ENCODE measurements around the gene CDC42EP2. TPM values are rescaled to one million over a fixed set of nuclear protein-coding genes. Genes with fewer than 3 reads are reported as not detected.

Gene CDC42EP2
- polyA plus RNA-seq, 1 of the 3 experiments (the other 2 are of a cell fraction), result 8.1 TPM

- no peaks in the 10 kb centered on the region for H3K79me2 ChIP-seq (ENCODE audit: insufficient read depth)
- H4K20me1 ChIP-seq (ENCODE audit: insufficient read depth), result no peaks in the 10 kb centered on the region
- no peaks in the 10 kb centered on the region for H3K27me3 ChIP-seq (ENCODE audit: insufficient read depth)
- H2AFZ ChIP-seq (ENCODE audit: low read depth), result no peak overlapping the region
- H3K4me3 ChIP-seq (ENCODE audit: low read depth in 2 of 2, low read length in 1 of 2), result no peak overlapping the region
- WGBS (ENCODE audit: low lambda C conversion rate), result 97% methylated on average over 2 of the region's 5 CpGs
- H3K9me2 ChIP-seq, result no peaks in the 10 kb centered on the region
- no peak for TF ChIP-seq NFIC (IDR thresholded peaks at IDR 0.05; ENCODE audit: borderline replicate concordance)
- POLR2A ChIA-PET, result no interaction called here
- no peaks in the 10 kb centered on the region for H3K9me3 ChIP-seq
- H3K36me3 ChIP-seq (replicated peaks in 1 of 2; ENCODE audit: control insufficient read depth in 1 of 2, insufficient read depth in 2 of 2, low read length in 1 of 2), result no peaks in the 10 kb centered on the region
- peaks cover 6 to 25% of the 10 kb centered on the region in 2 experiments; a peak in 2 of 4 replicates for H3K4me1 ChIP-seq (ENCODE audit: control insufficient read depth in 1 of 2, insufficient read depth in 2 of 2, low read depth in 1 of 2, low read length in 1 of 2)
- H3K4me2 ChIP-seq, result no peak overlapping the region
- H3K27ac ChIP-seq (ENCODE audit: low read depth in 2 of 2, low read length in 1 of 2), result no peak overlapping the region
- H3F3A ChIP-seq (replicated peaks; ENCODE audit: insufficient read depth), result peaks cover 20% of the 10 kb centered on the region
- H3K9ac ChIP-seq, result no peak overlapping the region
- CTCF ChIA-PET, result interaction anchor here (0.7 to 1.2 kb wide), 3 partner anchors 21 to 1502 kb away, joined by 3 to 5 read pairs (median 5); no protein-coding TSS in a partner anchor
- no peak for DNase-seq
Measured at GRCh38 chr11:65309006-65309405, 5.7 kb upstream of the CDC42EP2 start.

DNA sequence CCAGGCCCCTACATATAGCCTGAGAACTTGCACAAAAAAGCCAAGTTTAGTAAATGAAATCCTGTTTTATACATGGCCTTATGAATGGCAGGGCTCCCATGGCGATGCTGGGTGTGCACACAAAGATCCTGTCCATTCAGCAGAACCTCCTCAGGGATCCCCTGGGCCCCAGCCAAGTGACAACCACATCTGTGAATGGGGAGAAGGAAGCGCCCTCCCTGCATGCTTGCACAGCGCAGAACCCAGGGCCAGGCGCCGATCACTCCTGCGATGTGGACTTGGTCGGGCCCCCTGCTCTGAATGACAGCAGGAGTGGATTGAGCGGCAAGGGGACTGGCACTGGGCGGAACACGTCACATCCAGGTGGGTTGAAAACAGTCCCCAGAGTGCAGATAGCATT lies 4.5 kb upstream of the CDC42EP2 start:
- Histone ChIP-seq H3K36me3 (replicated peaks in 1 of 2; ENCODE audit: control insufficient read depth in 1 of 2, insufficient read depth in 2 of 2, low read length in 1 of 2) (no peaks in the 10 kb centered on the region), H3F3A (replicated peaks; ENCODE audit: insufficient read depth) (peaks cover 21% of the 10 kb centered on the region), H3K9ac (no peak overlapping the region), H3K27me3 (ENCODE audit: insufficient read depth) (no peaks in the 10 kb centered on the region), H3K9me2 (no peaks in the 10 kb centered on the region), H3K79me2 (ENCODE audit: insufficient read depth) (no peaks in the 10 kb centered on the region; the same call in 1 of the 2 replicates), H4K20me1 (ENCODE audit: insufficient read depth) (no peaks in the 10 kb centered on the region), H3K4me1 (ENCODE audit: control insufficient read depth in 1 of 2, insufficient read depth in 2 of 2, low read depth in 1 of 2, low read length in 1 of 2) (peaks cover 10 to 28% of the 10 kb centered on the region in 2 experiments; a peak in 2 of 4 replicates), H3K4me3 (ENCODE audit: low read depth in 2 of 2, low read length in 1 of 2) (no peak overlapping the region), H3K9me3 (no peaks in the 10 kb centered on the region), H3K27ac (ENCODE audit: low read depth in 2 of 2, low read length in 1 of 2) (no peak overlapping the region; a peak in 1 of 4 replicates), H3K4me2 (no peak overlapping the region), H2AFZ (ENCODE audit: low read depth) (no peak overlapping the region)
- no peak for TF ChIP-seq FOSL2 (IDR thresholded peaks at IDR 0.05; ENCODE audit: borderline replicate concordance, low read depth)
- TF ChIP-seq, protein P1, sequence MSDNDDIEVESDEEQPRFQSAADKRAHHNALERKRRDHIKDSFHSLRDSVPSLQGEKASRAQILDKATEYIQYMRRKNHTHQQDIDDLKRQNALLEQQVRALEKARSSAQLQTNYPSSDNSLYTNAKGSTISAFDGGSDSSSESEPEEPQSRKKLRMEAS (IDR thresholded peaks at IDR 0.05; ENCODE audit: low read depth), result no peak
- no peak for TF ChIP-seq GABPA (IDR thresholded peaks at IDR 0.05; ENCODE audit: low read depth)
- TF ChIP-seq MEF2A (IDR thresholded peaks at IDR 0.05; ENCODE audit: borderline replicate concordance, low read depth), result no peak
- no peak for TF ChIP-seq POLR2AphosphoS5 (IDR thresholded peaks at IDR 0.05; ENCODE audit: low read depth, low read length)
- TF ChIP-seq TCF12 (IDR thresholded peaks at IDR 0.05), result no peak
- TF ChIP-seq NRF1 (IDR thresholded peaks at IDR 0.05; ENCODE audit: low read depth, low read length), result no peak
- TF ChIP-seq, protein P2, sequence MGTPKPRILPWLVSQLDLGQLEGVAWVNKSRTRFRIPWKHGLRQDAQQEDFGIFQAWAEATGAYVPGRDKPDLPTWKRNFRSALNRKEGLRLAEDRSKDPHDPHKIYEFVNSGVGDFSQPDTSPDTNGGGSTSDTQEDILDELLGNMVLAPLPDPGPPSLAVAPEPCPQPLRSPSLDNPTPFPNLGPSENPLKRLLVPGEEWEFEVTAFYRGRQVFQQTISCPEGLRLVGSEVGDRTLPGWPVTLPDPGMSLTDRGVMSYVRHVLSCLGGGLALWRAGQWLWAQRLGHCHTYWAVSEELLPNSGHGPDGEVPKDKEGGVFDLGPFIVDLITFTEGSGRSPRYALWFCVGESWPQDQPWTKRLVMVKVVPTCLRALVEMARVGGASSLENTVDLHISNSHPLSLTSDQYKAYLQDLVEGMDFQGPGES (IDR thresholded peaks at IDR 0.05; ENCODE audit: low read depth, low read length), result no peak
- no peak for TF ChIP-seq EZH2phosphoT487 (IDR thresholded peaks at IDR 0.05; ENCODE audit: borderline replicate concordance, low read depth)
- TF ChIP-seq JUND (IDR thresholded peaks at IDR 0.05), result no peak
- TF ChIP-seq MXI1 (IDR thresholded peaks at IDR 0.05; ENCODE audit: low read depth, low read length), result no peak
- no peak for TF ChIP-seq RCOR1 (IDR thresholded peaks at IDR 0.05; ENCODE audit: low read length)
- WGBS (ENCODE audit: low lambda C conversion rate), result 86% methylated on average over 10 of the region's 10 CpGs
- no peak for DNase-seq
- POLR2A ChIA-PET, result interaction anchor here (1.0 to 1.3 kb wide), 3 partner anchors 8 to 22 kb away, joined by 3 to 5 read pairs (median 4); no protein-coding TSS in a partner anchor
- CTCF ChIA-PET, result interaction anchor here (1.0 to 24.1 kb wide), 3 partner anchors 19 to 85 kb away, joined by 3 to 1118 read pairs (median 271); partner anchors contain the start of gene DPF2
